GM10248 (cell line): ENCODE data around the gene TNNI3.

Experiments used
- CTCF ChIA-PET: fragments of 300-600 bp; sonication (Branson Sonifier 250); formaldehyde crosslinking; extraction: SDS; loops from one replicate; lab custom pipeline; 2021; ENCODE audit warnings: antibody characterized with exemption; lab: Yijun Ruan, JAX
- POLR2A ChIA-PET: fragments of 350-650 bp; sonication (Branson Sonifier 250); formaldehyde crosslinking; extraction: SDS; loops from one replicate; lab custom pipeline; 2020; ENCODE audit warnings: antibody characterized with exemption; lab: Yijun Ruan, JAX
- DNase-seq: peaks from one replicate; pipeline ENCODE4 v3.0.0; 2012; ENCODE audit errors: extremely low spot score
- TF ChIP-seq, protein P1 (sequence below): IDR thresholded peaks from 2 replicates; pipeline ENCODE4 v1.5.1; 2012; ENCODE audit warnings: mild to moderate bottlenecking, low read depth; ENCODE audit errors: extremely low read depth, missing control alignments, control extremely low read depth

TNNI3 gene

DNA sequence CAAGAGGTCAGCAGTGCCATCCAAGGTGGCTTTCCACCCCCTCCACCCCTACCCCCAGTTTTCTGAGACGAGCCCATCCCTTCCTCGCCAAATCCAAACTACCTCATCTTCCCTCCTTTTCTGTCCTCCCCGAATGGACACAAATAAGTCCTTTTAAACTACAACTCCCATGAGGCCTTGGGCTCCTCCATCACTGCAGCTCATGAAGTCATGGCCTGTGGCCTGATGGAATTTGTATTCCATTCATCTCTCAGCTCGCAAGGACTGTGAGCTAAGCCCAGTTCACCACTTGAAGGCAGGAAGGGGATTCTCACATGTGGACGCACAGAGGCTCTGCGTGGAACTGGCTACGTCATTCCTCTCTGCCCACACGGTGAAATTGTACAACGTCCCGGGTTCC, 39.3 kb upstream of the TNNI3 start:
- DNase-seq = no peak
- ChIA-PET POLR2A (interaction anchor here (1.0 kb wide), 1 partner anchor 14 kb away, joined by 6 read pairs; no protein-coding TSS in a partner anchor), CTCF (interaction anchor here (2.2 kb wide), 1 partner anchor 13 kb away, joined by 5 read pairs; no protein-coding TSS in a partner anchor)
- TF ChIP-seq, protein P1, sequence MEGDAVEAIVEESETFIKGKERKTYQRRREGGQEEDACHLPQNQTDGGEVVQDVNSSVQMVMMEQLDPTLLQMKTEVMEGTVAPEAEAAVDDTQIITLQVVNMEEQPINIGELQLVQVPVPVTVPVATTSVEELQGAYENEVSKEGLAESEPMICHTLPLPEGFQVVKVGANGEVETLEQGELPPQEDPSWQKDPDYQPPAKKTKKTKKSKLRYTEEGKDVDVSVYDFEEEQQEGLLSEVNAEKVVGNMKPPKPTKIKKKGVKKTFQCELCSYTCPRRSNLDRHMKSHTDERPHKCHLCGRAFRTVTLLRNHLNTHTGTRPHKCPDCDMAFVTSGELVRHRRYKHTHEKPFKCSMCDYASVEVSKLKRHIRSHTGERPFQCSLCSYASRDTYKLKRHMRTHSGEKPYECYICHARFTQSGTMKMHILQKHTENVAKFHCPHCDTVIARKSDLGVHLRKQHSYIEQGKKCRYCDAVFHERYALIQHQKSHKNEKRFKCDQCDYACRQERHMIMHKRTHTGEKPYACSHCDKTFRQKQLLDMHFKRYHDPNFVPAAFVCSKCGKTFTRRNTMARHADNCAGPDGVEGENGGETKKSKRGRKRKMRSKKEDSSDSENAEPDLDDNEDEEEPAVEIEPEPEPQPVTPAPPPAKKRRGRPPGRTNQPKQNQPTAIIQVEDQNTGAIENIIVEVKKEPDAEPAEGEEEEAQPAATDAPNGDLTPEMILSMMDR = no peak

GRCh38 chr19:55193481-55193880, 35.9 kb upstream of the TNNI3 start:
- POLR2A ChIA-PET = interaction anchor here (0.6 kb wide), 1 partner anchor 13 kb away, joined by 4 read pairs; no protein-coding TSS in a partner anchor
- DNase-seq = no peak
- CTCF ChIA-PET = interaction anchor here (1.2 to 3.5 kb wide), 2 partner anchors 33 to 413 kb away, joined by 3 to 10 read pairs; no protein-coding TSS in a partner anchor
- TF ChIP-seq, protein P1 = no peak

DNA sequence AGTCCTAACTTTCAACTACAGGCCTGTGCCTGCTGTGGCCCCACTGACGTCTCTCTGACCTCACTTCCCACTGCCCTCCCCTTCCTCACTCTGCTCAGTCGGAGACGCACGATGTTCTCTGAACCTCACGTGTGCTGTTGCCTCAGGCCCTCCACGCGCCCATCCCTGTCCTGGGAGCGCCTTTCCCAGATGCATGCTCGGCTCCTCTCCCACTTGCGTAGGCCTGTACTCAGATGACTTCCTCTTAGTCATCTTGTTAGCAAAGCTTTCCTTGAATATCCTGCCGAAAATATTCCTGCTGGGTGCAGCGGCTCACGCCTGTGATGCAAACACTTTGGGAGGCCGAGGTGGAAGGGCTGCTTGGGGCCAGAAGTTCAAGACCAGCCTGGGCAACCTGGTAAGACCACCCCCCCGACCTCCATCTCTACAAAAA, 31.9 kb upstream of the TNNI3 start:
- CTCF ChIA-PET = no interaction called here
- DNase-seq = no peak
- POLR2A ChIA-PET = no interaction called here
- TF ChIP-seq, protein P1 = no peak

GRCh38 chr19:55188625-55189024, 31.1 kb upstream of the TNNI3 start:
- ChIA-PET POLR2A (no interaction called here), CTCF (no interaction called here)
- DNase-seq = peak; percentile 13
- TF ChIP-seq, protein P1 = no peak

DNA sequence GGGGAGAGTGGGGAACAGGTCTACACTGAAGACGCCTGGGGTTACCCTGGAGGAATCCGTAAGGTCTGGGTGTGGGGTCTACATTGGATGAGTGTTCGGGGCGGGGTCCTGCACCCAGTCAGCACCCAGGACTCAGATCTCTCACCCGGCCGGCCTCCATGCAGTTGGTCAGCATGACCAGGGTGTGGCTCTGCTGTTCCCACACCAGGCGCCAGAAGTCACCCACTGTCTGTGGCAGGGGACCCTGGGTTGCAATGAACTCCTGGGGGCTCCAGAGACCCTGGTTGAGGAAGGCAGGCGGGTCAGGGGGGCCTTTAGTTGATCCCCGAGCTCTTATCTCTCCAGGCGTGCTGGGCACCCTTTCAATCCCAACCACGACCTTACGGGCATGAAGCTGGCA, 28.5 kb upstream of the TNNI3 start:
- ChIA-PET POLR2A (no interaction called here), CTCF (no interaction called here)
- TF ChIP-seq, protein P1 = no peak
- DNase-seq = no peak

DNA sequence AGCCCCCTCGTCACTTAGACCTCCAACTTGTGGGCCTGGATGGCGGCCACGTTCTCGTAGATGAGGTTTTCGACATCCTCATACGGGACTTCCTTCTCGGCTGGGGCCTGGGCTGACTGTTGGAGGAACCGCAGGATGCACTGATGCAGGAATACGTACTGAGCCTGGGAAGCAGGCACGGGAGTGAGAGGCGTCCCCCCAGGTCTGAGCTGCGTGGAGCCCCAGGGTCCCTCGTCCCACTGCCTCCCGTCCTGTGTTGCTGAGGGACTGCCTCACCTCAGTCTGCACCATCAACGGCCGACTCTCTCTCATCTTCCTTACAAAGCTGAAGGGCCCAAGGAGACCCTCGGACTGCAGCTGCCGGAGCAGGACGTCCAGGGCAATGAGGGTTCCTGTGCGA, 24.2 kb upstream of the TNNI3 start:
- ChIA-PET POLR2A (no interaction called here), CTCF (no interaction called here)
- TF ChIP-seq, protein P1 = no peak
- no peak for DNase-seq
